HG02571 (cell line): ENCODE measurements around the gene RARG.
A peak's percentile ranks its signal among the peaks of the same experiment; 100 is the strongest.

Experiments used
- ATAC-seq: cut with Tn5 transposase; IDR thresholded peaks from one replicate; pipeline ENCODE4 v1.9.1; 2021; ENCODE audit warnings: mild to moderate bottlenecking, moderate library complexity; ENCODE audit not compliant: unreplicated experiment

RARG gene

GRCh38 chr12:53231921-53232645 is at the start of gene RARG:
RARG (minus strand) TSS chr12:53232209; CDS start chr12:53227545, 4,664 bp downstream.
- ATAC-seq = no peak

DNA sequence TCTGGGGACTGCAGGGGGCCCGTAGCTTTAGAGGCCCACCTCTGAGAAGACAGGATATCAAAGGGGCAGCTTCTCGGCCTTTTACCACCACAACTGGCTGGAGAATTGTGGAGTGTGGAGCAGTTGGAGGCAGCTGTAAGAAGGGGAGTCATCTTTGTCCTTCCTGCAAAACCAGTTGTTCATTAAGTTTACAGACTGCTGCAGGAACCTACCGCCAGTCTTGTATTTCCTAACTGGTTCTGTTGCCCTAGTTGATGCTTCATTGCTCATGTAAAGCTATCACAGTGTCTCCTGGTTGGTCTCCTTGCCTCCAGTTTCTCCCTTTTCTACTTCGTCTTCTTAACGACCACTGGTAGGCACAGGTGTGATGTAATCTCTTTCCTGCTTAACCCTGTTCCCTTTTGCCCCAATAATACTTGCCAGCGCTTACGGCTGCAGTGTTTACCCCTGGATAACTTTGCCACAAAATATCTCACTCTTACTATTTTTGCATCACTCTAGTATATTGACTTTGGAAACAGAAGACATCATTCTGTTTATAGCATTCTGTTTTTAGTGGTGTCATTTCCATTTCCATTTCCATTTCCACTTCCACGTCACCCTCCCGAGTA is 48.0 kb upstream of the RARG start:
- no peak for ATAC-seq

DNA sequence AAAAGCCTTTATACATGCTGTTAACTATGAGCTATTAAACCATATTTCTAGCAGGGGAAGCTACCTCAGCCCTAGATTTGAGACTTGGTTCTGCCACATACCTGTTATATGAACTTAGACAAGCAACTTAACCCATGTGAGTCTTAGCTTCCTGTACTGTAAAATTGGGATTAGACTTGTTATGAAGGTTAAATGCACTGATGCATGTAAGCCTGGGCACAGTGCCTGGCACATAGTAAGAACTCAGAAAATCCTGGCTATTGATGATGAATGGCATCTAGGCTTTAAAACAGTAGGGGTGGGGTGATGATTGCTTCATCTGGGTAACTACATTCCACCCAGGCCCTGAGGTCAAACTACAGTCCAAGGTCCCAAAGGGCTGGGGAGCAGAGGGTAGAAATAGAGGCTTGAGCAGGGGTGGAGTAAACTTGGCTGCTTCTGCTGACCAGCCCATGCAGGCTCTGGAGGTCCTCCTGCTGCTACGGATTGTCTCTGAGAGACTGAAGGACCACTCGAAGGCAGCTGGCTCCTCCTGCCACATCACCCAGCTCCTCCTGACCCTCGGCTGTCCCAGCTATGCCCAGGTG is 47.4 kb upstream of the RARG start:
- ATAC-seq = no peak

DNA sequence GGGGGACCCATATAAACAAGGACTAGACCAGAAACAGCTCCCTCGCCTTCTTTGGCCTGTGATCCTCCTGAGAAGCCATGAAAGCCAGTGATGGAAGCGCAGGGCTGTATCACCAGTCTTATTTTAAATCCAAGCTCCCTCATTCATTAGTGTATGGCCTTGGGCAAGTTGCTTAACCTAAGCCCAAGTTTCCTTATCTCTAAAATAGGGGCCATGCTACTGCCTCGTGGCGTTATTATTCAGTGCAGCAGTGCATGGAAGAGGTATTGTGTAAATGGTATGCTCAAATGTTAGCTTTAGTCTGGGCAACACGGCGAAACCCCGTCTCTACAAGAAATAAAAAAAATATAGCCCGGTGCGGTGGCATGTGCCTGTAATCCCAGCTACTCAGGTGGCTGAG is 46.0 kb upstream of the RARG start:
- no peak for ATAC-seq

DNA sequence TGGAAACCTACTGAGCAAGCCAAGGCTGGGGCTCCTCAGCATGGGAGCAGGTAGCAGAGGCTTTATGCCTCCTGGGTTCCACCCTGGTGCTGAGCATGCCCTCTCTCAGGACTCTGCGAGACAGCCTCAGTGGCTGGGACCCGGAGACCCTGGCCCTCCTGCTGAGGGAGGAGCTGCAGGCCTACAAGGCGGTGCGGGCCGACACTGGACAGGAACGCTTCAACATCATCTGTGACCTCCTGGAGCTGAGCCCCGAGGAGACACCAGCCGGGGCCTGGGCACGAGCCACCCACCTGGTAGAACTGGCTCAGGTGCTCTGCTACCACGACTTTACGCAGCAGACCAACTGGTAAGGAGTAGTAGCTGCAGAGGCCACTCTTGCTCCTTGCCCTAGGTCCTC is 44.5 kb upstream of the RARG start:
- no peak for ATAC-seq

DNA sequence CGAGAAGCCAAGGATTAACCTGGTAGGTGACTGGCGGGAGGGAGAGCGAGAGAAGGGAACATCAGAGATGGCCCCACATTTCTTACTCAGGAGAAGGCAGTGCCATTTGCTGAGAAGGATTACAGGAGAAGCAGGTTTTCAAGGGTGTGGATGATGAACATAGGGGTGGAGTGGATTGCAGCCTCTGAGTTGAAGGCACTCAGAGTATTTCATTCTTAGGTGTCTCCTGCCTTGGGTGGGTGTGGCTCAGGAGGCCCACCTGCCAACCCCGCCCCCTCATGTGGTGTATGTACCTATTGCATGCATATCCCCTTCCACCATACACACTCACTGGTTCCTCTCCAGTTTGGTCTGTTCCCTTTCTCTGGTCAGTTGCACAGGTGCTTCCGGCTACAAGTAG is 42.4 kb upstream of the RARG start:
- ATAC-seq = no peak

- ATAC-seq = no peak
Measured at GRCh38 chr12:53268630-53269562, 36.9 kb upstream of the RARG start.

GRCh38 chr12:53267999-53268629 is 36.1 kb upstream of the RARG start, which contains the start of gene ESPL1:
ESPL1 (plus strand) TSS chr12:53268299; CDS start chr12:53268767, 468 bp downstream.
- ATAC-seq = peak; percentile 74

- no peak for ATAC-seq
Measured at GRCh38 chr12:53267306-53267998, 35.4 kb upstream of the RARG start.

GRCh38 chr12:53265783-53266182 is 33.8 kb upstream of the RARG start:
- ATAC-seq = no peak

DNA sequence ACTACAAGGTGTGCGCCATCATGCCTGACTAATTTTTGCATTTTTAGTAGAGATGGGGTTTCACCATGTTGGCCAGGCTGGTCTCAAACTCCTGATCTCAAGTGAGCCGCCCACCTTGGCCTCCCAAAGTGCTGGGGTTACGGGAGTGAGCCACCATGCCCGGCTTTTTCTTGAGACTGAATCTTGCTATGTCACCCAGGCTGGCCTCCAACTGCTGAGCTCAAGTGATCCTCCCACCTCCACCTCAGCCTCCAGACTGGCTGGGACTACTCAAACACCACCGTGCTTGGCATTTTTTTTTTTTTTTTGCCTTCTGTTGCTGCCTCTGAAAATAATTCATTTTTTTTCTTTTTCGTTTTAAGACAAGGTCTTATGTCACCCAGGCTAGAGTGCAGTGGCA is 27.9 kb upstream of the RARG start:
- no peak for ATAC-seq

- no peak for ATAC-seq
Measured at GRCh38 chr12:53258541-53259539, 26.8 kb upstream of the RARG start.

DNA sequence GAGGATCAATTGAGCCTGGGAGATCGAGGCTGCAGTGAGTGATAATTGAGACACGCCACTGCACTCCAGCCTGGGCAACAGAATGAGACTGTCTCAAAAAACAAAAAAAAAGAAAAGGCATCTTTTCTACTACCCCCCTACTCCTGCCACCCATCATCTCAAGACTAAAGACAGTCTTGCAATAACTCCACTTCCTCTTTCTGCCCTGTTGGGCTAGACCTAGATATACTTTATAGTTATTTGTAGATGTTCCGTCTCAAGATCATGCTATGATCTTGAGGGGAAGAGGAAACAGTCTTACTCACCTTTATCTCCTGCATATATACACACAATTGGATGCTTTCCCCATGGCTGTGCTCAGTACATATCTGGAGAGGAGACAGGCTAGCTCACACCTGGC is 24.0 kb upstream of the RARG start:
- ATAC-seq = no peak

DNA sequence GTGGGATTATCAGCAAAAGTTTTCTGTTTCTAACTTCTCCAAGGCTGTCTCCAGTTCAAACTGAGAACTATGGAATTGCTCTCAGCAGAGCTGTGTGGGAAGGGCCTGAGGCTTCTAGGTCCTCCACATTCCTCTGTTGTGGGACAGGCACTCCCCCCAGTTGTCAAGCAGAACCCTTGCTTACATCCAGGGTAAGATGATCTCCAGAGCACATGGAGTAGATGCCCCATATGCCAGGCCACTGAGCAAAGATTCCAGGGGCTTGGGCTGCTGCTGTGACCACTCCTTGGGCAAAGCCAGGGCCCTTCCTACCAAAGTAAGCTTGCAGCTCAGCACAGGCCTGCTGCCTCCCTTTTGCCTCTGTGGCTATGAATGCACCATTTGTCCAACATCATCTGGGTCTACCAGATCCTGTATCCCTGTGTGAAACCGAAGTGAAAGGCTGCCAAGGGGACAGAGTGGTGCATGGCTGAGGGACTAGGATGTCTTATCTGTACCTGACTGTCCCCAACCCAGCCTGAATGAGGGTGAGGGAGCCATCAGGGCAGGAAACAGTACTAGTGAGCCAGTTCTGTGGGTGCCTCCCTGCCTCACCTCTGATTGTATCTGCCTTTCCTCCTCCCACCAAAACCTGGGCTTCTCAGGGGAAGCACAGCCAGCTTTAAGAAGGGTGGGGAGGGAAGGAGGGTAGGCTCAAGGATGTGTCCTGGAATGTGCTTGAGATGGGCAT is 23.0 kb upstream of the RARG start:
- no peak for ATAC-seq

GRCh38 chr12:53253298-53253697 is 21.3 kb upstream of the RARG start:
- ATAC-seq = no peak

DNA sequence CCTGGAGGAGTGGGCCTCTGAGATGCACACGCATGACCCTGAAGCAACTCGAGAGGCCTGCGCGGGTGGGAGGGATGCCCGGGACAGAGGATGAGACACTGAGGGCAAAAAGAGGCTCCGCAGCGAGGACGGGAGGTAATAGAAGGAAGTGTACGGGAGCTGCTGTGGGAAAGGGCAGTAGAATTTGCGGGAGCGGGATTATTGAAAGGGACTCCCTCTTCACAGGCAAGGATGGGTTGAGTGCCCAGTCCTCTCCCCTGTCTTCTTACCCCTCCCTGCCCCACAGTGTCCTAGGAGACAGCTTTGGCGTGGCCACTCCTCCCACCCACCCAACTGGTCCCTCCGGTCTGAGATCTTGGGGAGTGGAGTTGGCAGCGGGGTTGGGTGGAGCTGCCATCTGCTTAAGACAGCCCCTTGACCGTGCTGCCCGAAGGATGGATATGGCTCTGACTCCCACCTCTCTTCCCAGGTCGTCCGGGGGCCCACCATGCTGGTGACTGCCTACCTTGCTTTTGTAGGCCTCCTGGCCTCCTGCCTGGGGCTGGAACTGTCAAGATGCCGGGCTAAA is 20.4 kb upstream of the RARG start:
- peak; percentile 5 for ATAC-seq

- ATAC-seq = peak; percentile 75
Measured at GRCh38 chr12:53251477-53252348, 19.7 kb upstream of the RARG start.
